H1 (cell line): ENCODE measurements around the gene CYP1B1. TPM values are rescaled to one million over a fixed set of nuclear protein-coding genes. Genes with fewer than 3 reads are reported as not detected.

Source experiments
- CTCF ChIA-PET: fragments of 300-600 bp; sonication (Branson Sonifier 250); formaldehyde crosslinking; loops from one replicate; lab custom pipeline; 2021; ENCODE audit not compliant: partially characterized antibody; lab: Charles Lee
- POLR2A ChIA-PET: fragments of 300-600 bp; sonication (Branson Sonifier 250); formaldehyde crosslinking; loops from one replicate; lab custom pipeline; 2021; ENCODE audit warnings: inconsistent platforms; ENCODE audit not compliant: partially characterized antibody; lab: Charles Lee
- DNase-seq, 2 experiments: peaks; one replicate each; pipeline versions ENCODE4 v3.0.0 to v3.0.0-alpha.2; 2010 to 2022; ENCODE audit warnings: low spot score in 2 of 2, low read depth in 1 of 2, mixed read lengths in 1 of 2
- FAIRE-seq: peaks from 2 replicates; lab custom pipeline; 2011; peaks lifted over from hg19 to GRCh38; lab: Jason Lieb, UNC
- H2AFZ ChIP-seq: 2 replicates; pipeline ENCODE4 v1.8.1; 2012; ENCODE audit warnings: low read length, inconsistent platforms
- H2AK5ac ChIP-seq: 2 replicates; pipeline ENCODE4 v1.6.1; 2013; ENCODE audit warnings: low read depth, low read length
- H2BK120ac ChIP-seq: replicated peaks from 2 replicates; pipeline ENCODE3; 2013; ENCODE audit warnings: low read depth, low read length, inconsistent platforms
- H2BK12ac ChIP-seq: 2 replicates; pipeline ENCODE4 v1.6.1; 2013; ENCODE audit warnings: low read depth, low read length
- H2BK15ac ChIP-seq: 2 replicates; pipeline ENCODE4 v1.6.1; 2013; ENCODE audit warnings: low read length
- H2BK20ac ChIP-seq: 2 replicates; pipeline ENCODE4 v1.6.1; 2013; ENCODE audit warnings: low read length
- H2BK5ac ChIP-seq: 2 replicates; pipeline ENCODE4 v1.6.1; 2013; ENCODE audit warnings: low read depth, low read length
- H3K14ac ChIP-seq: 2 replicates; pipeline ENCODE4 v1.6.1; 2013; ENCODE audit warnings: inconsistent platforms; ENCODE audit not compliant: insufficient read length
- H3K18ac ChIP-seq: 2 replicates; pipeline ENCODE4 v1.6.1; 2013; ENCODE audit warnings: low read length; ENCODE audit errors: extremely low read depth
- H3K23ac ChIP-seq: 2 replicates; pipeline ENCODE4 v1.6.1; 2013; ENCODE audit warnings: inconsistent platforms; ENCODE audit not compliant: insufficient read length
- H3K23me2 ChIP-seq: 2 replicates; pipeline ENCODE4 v1.6.1; 2013; ENCODE audit warnings: low read depth, low read length
- H3K27ac ChIP-seq: 2 replicates; pipeline ENCODE4 v1.6.1; 2011; ENCODE audit warnings: low read depth, low read length, inconsistent platforms
- H3K27me3 ChIP-seq, 4 experiments: replicated peaks in 1 of 4; 1 replicate in 1 of 4; 2 replicates in 3 of 4; pipeline versions ENCODE4 v1.6.1 to v1.8.1; 2011 to 2013; ENCODE audit warnings: low read length in 3 of 4, mild to moderate bottlenecking in 3 of 4, inconsistent platforms in 2 of 4, mixed read lengths in 2 of 4, moderate library complexity in 1 of 4; ENCODE audit not compliant: control insufficient read depth in 3 of 4, insufficient read depth in 3 of 4; ENCODE audit errors: extremely low read depth in 1 of 4
- H3K36me3 ChIP-seq, 4 experiments: 2 replicates each; pipeline versions ENCODE4 v1.6.1 to v1.8.1; 2011 to 2013; ENCODE audit warnings: mild to moderate bottlenecking in 4 of 4, low read length in 3 of 4, moderate library complexity in 2 of 4, control low read depth in 1 of 4, inconsistent platforms in 1 of 4; ENCODE audit not compliant: insufficient read depth in 4 of 4, control insufficient read depth in 2 of 4
- H3K4ac ChIP-seq: replicated peaks from 2 replicates; pipeline ENCODE3; 2013; ENCODE audit warnings: low read length, low read depth, mixed read lengths, inconsistent platforms; ENCODE audit not compliant: insufficient read length
- H3K4me1 ChIP-seq, 4 experiments: replicated peaks in 1 of 4; 1 replicate in 1 of 4; 2 replicates in 3 of 4; pipeline versions ENCODE4 v1.6.1 to v1.8.1; 2011 to 2013; ENCODE audit warnings: low read length in 3 of 4, inconsistent platforms in 2 of 4, mixed read lengths in 1 of 4; ENCODE audit not compliant: insufficient read depth in 4 of 4, control insufficient read depth in 3 of 4
- H3K4me2 ChIP-seq, 2 experiments: 2 replicates each; pipeline versions ENCODE4 v1.6.1 to v1.8.1; 2011 to 2013; ENCODE audit warnings: low read depth in 2 of 2, low read length in 2 of 2, control low read depth in 1 of 2, inconsistent platforms in 1 of 2, mild to moderate bottlenecking in 1 of 2; ENCODE audit not compliant: insufficient read depth in 1 of 2
- H3K4me3 ChIP-seq, 4 experiments: fragments of 200-600, 300-600 bp in 1 of 4; sonication (generic), shearing (Covaris generic), sonication (Bioruptor Twin) in 1 of 4; 2 replicates each; pipeline versions ENCODE4 v1.5.1 to v1.8.1; 2011 to 2016; ENCODE audit warnings: low read length in 4 of 4, low read depth in 3 of 4, control low read depth in 2 of 4, inconsistent platforms in 2 of 4, mild to moderate bottlenecking in 2 of 4, mixed read lengths in 1 of 4, moderate library complexity in 1 of 4; ENCODE audit not compliant: insufficient read depth in 2 of 4; ENCODE audit errors: extremely low read depth in 1 of 4
- H3K56ac ChIP-seq: replicated peaks from 2 replicates; pipeline ENCODE3; 2013; ENCODE audit warnings: low read depth, mild to moderate bottlenecking, mixed read lengths, low read length, inconsistent platforms; ENCODE audit not compliant: insufficient read length
- H3K79me1 ChIP-seq: 2 replicates; pipeline ENCODE4 v1.6.1; 2013; ENCODE audit warnings: low read depth, low read length, control low read depth
- H3K79me2 ChIP-seq, 2 experiments: 2 replicates each; pipeline versions ENCODE4 v1.6.1 to v1.8.1; 2012 to 2013; ENCODE audit warnings: low read length in 2 of 2, mild to moderate bottlenecking in 2 of 2, inconsistent platforms in 1 of 2; ENCODE audit not compliant: insufficient read depth in 2 of 2, control insufficient read depth in 1 of 2
- H3K9ac ChIP-seq, 4 experiments: replicated peaks in 1 of 4; 1 replicate in 1 of 4; 2 replicates in 3 of 4; pipeline versions ENCODE4 v1.6.1 to v1.8.1; 2011 to 2013; ENCODE audit warnings: low read depth in 3 of 4, low read length in 3 of 4, control low read depth in 2 of 4, mild to moderate bottlenecking in 2 of 4, moderate library complexity in 2 of 4, inconsistent platforms in 1 of 4; ENCODE audit errors: extremely low read depth in 1 of 4
- H3K9me3 ChIP-seq, 2 experiments: 2 replicates each; pipeline versions ENCODE4 v1.6.1 to v1.8.1; 2012 to 2013; ENCODE audit warnings: mild to moderate bottlenecking in 2 of 2, moderate library complexity in 2 of 2, control low read depth in 1 of 2, inconsistent platforms in 1 of 2, low read depth in 1 of 2, low read length in 1 of 2, mixed read lengths in 1 of 2; ENCODE audit not compliant: insufficient read depth in 2 of 2
- H4K20me1 ChIP-seq, 2 experiments: replicated peaks in 1 of 2; 2 replicates each; pipeline versions ENCODE3 to v1.8.1; 2011 to 2013; ENCODE audit warnings: inconsistent platforms in 2 of 2, low read length in 2 of 2, mild to moderate bottlenecking in 1 of 2; ENCODE audit not compliant: insufficient read depth in 2 of 2, control insufficient read depth in 1 of 2
- H4K5ac ChIP-seq: 2 replicates; pipeline ENCODE4 v1.6.1; 2013; ENCODE audit warnings: low read length, low read depth, mixed read lengths, inconsistent platforms; ENCODE audit not compliant: insufficient read length
- H4K8ac ChIP-seq: 2 replicates; pipeline ENCODE4 v1.8.0; 2013; ENCODE audit warnings: mild to moderate bottlenecking, moderate library complexity, low read length, inconsistent platforms; ENCODE audit not compliant: insufficient read depth; ENCODE audit errors: extremely low read depth
- H4K91ac ChIP-seq: replicated peaks from 2 replicates; pipeline ENCODE3; 2013; ENCODE audit warnings: low read length, mixed read lengths, inconsistent platforms; ENCODE audit not compliant: insufficient read length
- BACH1 ChIP-seq: IDR thresholded peaks from 2 replicates; pipeline ENCODE4 v1.6.1; 2012; ENCODE audit warnings: low read length, improper control_type of control experiment
- CTCF ChIP-seq, 3 experiments: IDR thresholded peaks; 1 replicate in 2 of 3; 2 replicates in 1 of 3; pipeline versions ENCODE4 v1.5.1 to v1.6.1; 2011; ENCODE audit warnings: low read length in 3 of 3, mild to moderate bottlenecking in 3 of 3, inconsistent platforms in 2 of 3, low read depth in 1 of 3, moderate library complexity in 1 of 3; ENCODE audit not compliant: insufficient read depth in 1 of 3; ENCODE audit errors: control extremely low read depth in 1 of 3
- SP2 ChIP-seq: IDR thresholded peaks from 2 replicates; pipeline ENCODE4 v1.6.1; 2012; ENCODE audit warnings: mild to moderate bottlenecking, low read length, inconsistent platforms
- WGBS, 2 experiments: shearing (Covaris generic) in 1 of 2; methylation state at CpG; one replicate each; pipeline versions ENCODE4 v1.1.6 to v1.1.7; 2013 to 2015; ENCODE audit warnings: low lambda C conversion rate in 2 of 2, mixed read lengths in 2 of 2, inconsistent platforms in 1 of 2, low coverage in 1 of 2, missing lambda C conversion rate in 1 of 2; ENCODE audit not compliant: insufficient replicate concordance in 2 of 2, insufficient coverage in 1 of 2, insufficient read length in 1 of 2; ENCODE audit errors: extremely low coverage in 1 of 2, missing lambda C conversion rate in 1 of 2; 5-methylcytosine and 5-hydroxymethylcytosine counted together
- polyA plus RNA-seq, 7 experiments: library from polyadenylated mRNA; depleted of rRNA in 3 of 7; stranded (reverse) in 5 of 7; unstranded in 2 of 7; fragments of >200 nt in 5 of 7; fragments of 200-250 nt in 2 of 7; gene quantifications; 1 replicate in 5 of 7; 2 replicates in 1 of 7; 4 replicates in 1 of 7; pipeline versions ENCODE4 v1.2.1 to v1.2.3, GENCODE V29; 2011 to 2013; ENCODE audit warnings: missing spikeins in 2 of 7, mixed read lengths in 2 of 7
- total RNA-seq: library from RNA; stranded (reverse); fragmentation: NEBNext Ultra II Directional; extraction: Animal tissue kit (Norgen Biotek cat#: 25700); gene quantifications from 2 replicates; pipeline ENCODE4 v1.2.1, GENCODE V29; 2021

Gene CYP1B1
- total and polyA plus RNA-seq, 2 of the 8 experiments (the other 6 are each of a cell fraction or from before 2014, with no cell fraction given) = 1.3 to 5.7 TPM

DNA sequence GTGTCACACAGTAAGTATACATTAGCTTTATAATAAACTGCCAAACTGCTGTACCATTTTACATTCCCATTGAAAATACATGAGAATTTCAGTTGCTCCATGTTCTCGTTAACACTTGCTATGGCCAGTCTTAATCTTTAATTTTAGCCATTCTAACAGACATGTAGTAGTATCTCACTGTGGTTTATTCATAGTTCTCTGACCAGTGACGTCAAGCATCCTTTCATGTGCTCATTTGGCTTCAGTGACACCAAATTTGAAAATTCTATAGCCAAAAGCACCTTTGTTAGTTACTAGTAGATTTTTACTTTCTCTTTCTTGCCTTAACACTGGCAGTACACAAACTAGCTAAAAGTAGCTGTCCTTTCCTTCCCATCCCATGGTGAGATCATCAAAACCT lies 43.0 kb downstream of the CYP1B1 start:
- FAIRE-seq = no peak
- POLR2A ChIA-PET = no interaction called here
- CTCF ChIA-PET = no interaction called here

More for the DNA sequence above, 43.0 kb downstream of the CYP1B1 start:
- no peak overlapping the region for H2AFZ ChIP-seq
- no peak overlapping the region for H3K18ac ChIP-seq
- no peak for DNase-seq
- H2BK20ac ChIP-seq = no peak overlapping the region
- H3K56ac ChIP-seq = no peak overlapping the region
- TF ChIP-seq BACH1 (no peak), SP2 (no peak), CTCF (IDR thresholded peaks at IDR 0.05; ENCODE audit: control extremely low read depth in 1 of 3, insufficient read depth in 1 of 3, low read depth in 1 of 3, low read length in 3 of 3) (no peak)
- H3K23me2 ChIP-seq = no peaks in the 10 kb centered on the region
- H2BK5ac ChIP-seq = no peak overlapping the region
- no peak overlapping the region for H2BK12ac ChIP-seq
- H3K36me3 ChIP-seq = no peaks in the 10 kb centered on the region
- no peaks in the 10 kb centered on the region for H4K20me1 ChIP-seq
- H3K27ac ChIP-seq = no peak overlapping the region
- H3K4me3 ChIP-seq = no peak overlapping the region
- H4K91ac ChIP-seq = no peak overlapping the region
- no peaks in the 10 kb centered on the region for H3K79me2 ChIP-seq
- no peaks in the 10 kb centered on the region for H3K79me1 ChIP-seq
- H3K14ac ChIP-seq = no peak overlapping the region
- H3K23ac ChIP-seq = no peak overlapping the region
- H3K9me3 ChIP-seq = no peaks in the 10 kb centered on the region
- peaks cover 0 to 9% (median 3%) of the 10 kb centered on the region in 4 experiments; a peak in 5 of 7 replicates for H3K27me3 ChIP-seq
- H3K4me2 ChIP-seq = no peak overlapping the region
- H3K9ac ChIP-seq = no peak overlapping the region
- H2AK5ac ChIP-seq = no peak overlapping the region
- WGBS, 2 experiments = 93% methylated on average over 2 of the region's 2 CpGs; no CpG with 5 or more reads in 1 of the 2 experiments
- no peak overlapping the region for H3K4ac ChIP-seq
- H2BK120ac ChIP-seq = no peak overlapping the region
- no peak overlapping the region for H2BK15ac ChIP-seq
- peaks cover 0 to 3% (median 2%) of the 10 kb centered on the region in 4 experiments; a peak in 3 of 7 replicates for H3K4me1 ChIP-seq
- no peak overlapping the region for H4K8ac ChIP-seq
- no peak overlapping the region for H4K5ac ChIP-seq
